Peyer's patch (tissue), 4 donors: ENCODE measurements around the gene SLC22A23. TPM values are rescaled to one million over a fixed set of nuclear protein-coding genes. Genes with fewer than 3 reads are reported as not detected.

Source experiments
- DNase-seq, 3 donors: peaks; one replicate each; pipeline ENCODE4 v3.0.0-alpha.2; 2017 to 2019
- H3K27ac ChIP-seq, 4 donors: fragments of 200-600 bp; sonication (generic); one replicate each; pipeline ENCODE4 v1.5.1; 2016 to 2019
- H3K27me3 ChIP-seq, 2 donors: fragments of 200-600 bp; sonication (generic); one replicate each; pipeline ENCODE4 v1.5.1; 2019
- H3K36me3 ChIP-seq, 3 donors: fragments of 200-600 bp; sonication (generic); one replicate each; pipeline ENCODE4 v1.5.1; 2016 to 2019
- H3K4me1 ChIP-seq, 4 donors: fragments of 200-600 bp; sonication (generic); one replicate each; pipeline ENCODE4 v1.5.1; 2016 to 2019
- H3K4me3 ChIP-seq, 4 donors: fragments of 200-600 bp; sonication (generic); 1 replicate in 3 of 4; 2 replicates in 1 of 4; pipeline ENCODE4 v1.5.1; 2016 to 2019; ENCODE audit warnings: mild to moderate bottlenecking in 1 of 4
- H3K9me3 ChIP-seq, 4 donors: fragments of 200-600 bp; sonication (generic); one replicate each; pipeline ENCODE4 v1.5.1; 2016 to 2019; ENCODE audit warnings: mild to moderate bottlenecking in 1 of 4
- CTCF ChIP-seq, 6 experiments: fragments of 450-650 bp in 4 of 6; fragments of 200-600 bp in 2 of 6; sonication (generic) in 1 of 6; IDR thresholded peaks; one replicate each; pipeline ENCODE4 v1.5.1; 2017 to 2019; ENCODE audit warnings: antibody characterized with exemption in 6 of 6, mild to moderate bottlenecking in 3 of 6, moderate library complexity in 1 of 6
- POLR2A ChIP-seq, 2 donors: fragments of 450-650 bp; IDR thresholded peaks; one replicate each; pipeline ENCODE4 v1.5.1; 2017; ENCODE audit warnings: antibody characterized with exemption in 2 of 2, mild to moderate bottlenecking in 2 of 2, moderate library complexity in 2 of 2
- total RNA-seq, 4 donors: library from RNA; depleted of rRNA; stranded (reverse); fragments of >200 nt; gene quantifications; one replicate each; pipeline ENCODE4 v1.1.0, GENCODE V29; 2016

SLC22A23 gene
- total RNA-seq, 4 donors from 2014 or later: 22.3 to 145 (median 91.6) TPM

GRCh38 chr6:3321875-3322274, 135.0 kb downstream of the SLC22A23 start:
- peaks cover 0 to 4% (median 0%) of the 10 kb centered on the region in 4 donors for H3K4me1 ChIP-seq
- peaks cover 0 to 29% (median 0%) of the 10 kb centered on the region in 3 donors for H3K36me3 ChIP-seq
- H3K27me3 ChIP-seq: no peaks in the 10 kb centered on the region
- no peak overlapping the region for H3K27ac ChIP-seq
- no peak for DNase-seq
- no peak for TF ChIP-seq POLR2A (IDR thresholded peaks at IDR 0.05)
- TF ChIP-seq CTCF (IDR thresholded peaks at IDR 0.05): no peak
- H3K9me3 ChIP-seq: no peaks in the 10 kb centered on the region
- no peak overlapping the region for H3K4me3 ChIP-seq

GRCh38 chr6:3321042-3321441, 135.8 kb downstream of the SLC22A23 start:
- no peaks in the 10 kb centered on the region for H3K27me3 ChIP-seq
- peaks cover 0 to 29% (median 0%) of the 10 kb centered on the region in 3 donors for H3K36me3 ChIP-seq
- H3K27ac ChIP-seq: no peak overlapping the region
- DNase-seq: no peak
- no peak for TF ChIP-seq POLR2A (IDR thresholded peaks at IDR 0.05)
- TF ChIP-seq CTCF (IDR thresholded peaks at IDR 0.05): no peak
- H3K4me1 ChIP-seq: peaks cover 0 to 4% (median 0%) of the 10 kb centered on the region in 4 donors
- no peaks in the 10 kb centered on the region for H3K9me3 ChIP-seq
- H3K4me3 ChIP-seq: no peak overlapping the region

GRCh38 chr6:3320238-3320811, 136.5 kb downstream of the SLC22A23 start:
- TF ChIP-seq CTCF (IDR thresholded peaks at IDR 0.05): no peak
- Histone ChIP-seq H3K27me3 (no peaks in the 10 kb centered on the region), H3K27ac (no peak overlapping the region), H3K4me1 (no peaks in the 10 kb centered on the region), H3K36me3 (peaks cover 0 to 32% (median 0%) of the 10 kb centered on the region in 3 donors), H3K4me3 (no peak overlapping the region), H3K9me3 (no peaks in the 10 kb centered on the region)
- no peak for DNase-seq

GRCh38 chr6:3319610-3320200, 137.1 kb downstream of the SLC22A23 start:
- H3K27ac ChIP-seq: no peak overlapping the region
- H3K4me3 ChIP-seq: no peak overlapping the region
- DNase-seq: no peak
- no peaks in the 10 kb centered on the region for H3K27me3 ChIP-seq
- no peaks in the 10 kb centered on the region for H3K4me1 ChIP-seq
- TF ChIP-seq CTCF (IDR thresholded peaks at IDR 0.05) (no peak), POLR2A (IDR thresholded peaks at IDR 0.05) (no peak)
- peaks cover 0 to 38% (median 0%) of the 10 kb centered on the region in 3 donors for H3K36me3 ChIP-seq
- H3K9me3 ChIP-seq: no peaks in the 10 kb centered on the region

GRCh38 chr6:3318821-3319540, 137.9 kb downstream of the SLC22A23 start:
- H3K36me3 ChIP-seq: peaks cover 0 to 44% (median 0%) of the 10 kb centered on the region in 3 donors
- H3K4me3 ChIP-seq: no peak overlapping the region
- no peaks in the 10 kb centered on the region for H3K4me1 ChIP-seq
- no peak overlapping the region for H3K27ac ChIP-seq
- DNase-seq: no peak
- H3K27me3 ChIP-seq: no peaks in the 10 kb centered on the region
- TF ChIP-seq CTCF (IDR thresholded peaks at IDR 0.05): no peak
- TF ChIP-seq POLR2A (IDR thresholded peaks at IDR 0.05): no peak
- no peaks in the 10 kb centered on the region for H3K9me3 ChIP-seq
